HepG2 (cell line): Measurements from ENCODE around the gene VPS25. TPM values are rescaled to one million over a fixed set of nuclear protein-coding genes. Genes with fewer than 3 reads are reported as not detected.

Experiments used
- ATAC-seq: fragments of 200-7000 bp; cut with Tn5 transposase; 3 replicates; pipeline ENCODE4 v1.9.1; 2020; ENCODE audit warnings: mild to moderate bottlenecking, moderate library complexity
- BruUV-seq: library from RNA; stranded (reverse); fragments of 400-500 nt; replicated peaks from 2 replicates; lab custom pipeline; 2021; lab: Mats Ljungman, UMichigan
- CTCF ChIA-PET: fragments of 300-600 bp; formaldehyde crosslinking; extraction: SDS; loops from one replicate; lab custom pipeline; 2021; ENCODE audit warnings: low total read pairs, inconsistent platforms, low intra/inter-chr PET ratio; lab: Yijun Ruan, JAX
- POLR2A ChIA-PET: fragments of 350-600 bp; sonication (Branson Sonifier 250); formaldehyde crosslinking; loops from one replicate; lab custom pipeline; 2020; ENCODE audit warnings: antibody characterized with exemption, inconsistent platforms; lab: Yijun Ruan, JAX
- DNase-seq: peaks from one replicate; pipeline ENCODE4 v3.0.0-alpha.2; 2015; ENCODE audit warnings: low spot score
- FAIRE-seq: peaks from 3 replicates; lab custom pipeline; 2011; peaks lifted over from hg19 to GRCh38; lab: Jason Lieb, UNC
- H2AFZ ChIP-seq: one replicate; pipeline ENCODE4 v1.6.1; 2011; ENCODE audit warnings: low read length, inconsistent platforms
- H3K27ac ChIP-seq: fragments of 300-600 bp; 3 replicates; pipeline ENCODE4 v1.8.0; 2011; ENCODE audit warnings: mixed run types, mild to moderate bottlenecking, mixed read lengths, low read length, inconsistent platforms; ENCODE audit not compliant: insufficient read depth; ENCODE audit errors: extremely low read length
- H3K27me3 ChIP-seq, 2 experiments: fragments of 200-600 bp in 1 of 2; 2 replicates in 1 of 2; 3 replicates in 1 of 2; pipeline versions ENCODE4 v1.6.0 to v1.8.0; 2011; ENCODE audit warnings: low read length in 2 of 2, mild to moderate bottlenecking in 2 of 2, moderate library complexity in 2 of 2, inconsistent platforms in 1 of 2; ENCODE audit not compliant: insufficient read depth in 2 of 2, control insufficient read depth in 1 of 2
- H3K36me3 ChIP-seq, 2 experiments: fragments of 200-600 bp in 1 of 2; replicated peaks in 1 of 2; 2 replicates in 1 of 2; 3 replicates in 1 of 2; pipeline versions ENCODE4 v1.5.1 to v1.8.0; 2011; ENCODE audit warnings: low read length in 2 of 2, inconsistent platforms in 1 of 2; ENCODE audit not compliant: insufficient read depth in 2 of 2, control insufficient read depth in 1 of 2
- H3K4me1 ChIP-seq: 2 replicates; pipeline ENCODE4 v1.5.1; 2012; ENCODE audit warnings: low read length, inconsistent platforms; ENCODE audit not compliant: insufficient read depth
- H3K4me2 ChIP-seq: 2 replicates; pipeline ENCODE4 v1.6.0; 2011; ENCODE audit warnings: low read depth, low read length, inconsistent platforms
- H3K4me3 ChIP-seq, 3 experiments: fragments of 200-600 bp in 1 of 3; sonication (generic), shearing (Covaris generic) in 1 of 3; replicated peaks in 1 of 3; 2 replicates each; pipeline ENCODE4 v1.5.1; 2011 to 2016; ENCODE audit warnings: low read length in 3 of 3, inconsistent platforms in 2 of 3, low read depth in 2 of 3, mild to moderate bottlenecking in 2 of 3, control low read depth in 1 of 3, mixed read lengths in 1 of 3; ENCODE audit not compliant: insufficient read depth in 1 of 3
- H3K79me2 ChIP-seq: one replicate; pipeline ENCODE4 v1.6.1; 2011; ENCODE audit warnings: low read length, inconsistent platforms; ENCODE audit not compliant: insufficient read depth
- H3K9ac ChIP-seq: 2 replicates; pipeline ENCODE4 v1.6.0; 2011; ENCODE audit warnings: mild to moderate bottlenecking, low read depth, low read length, inconsistent platforms; ENCODE audit not compliant: insufficient read depth
- H3K9me3 ChIP-seq: 2 replicates; pipeline ENCODE4 v1.5.1; 2012; ENCODE audit warnings: mild to moderate bottlenecking, low read length
- H4K20me1 ChIP-seq: 2 replicates; pipeline ENCODE4 v1.6.0; 2011; ENCODE audit warnings: inconsistent platforms, mild to moderate bottlenecking, low read length, moderate library complexity; ENCODE audit not compliant: insufficient read depth
- CBX5 ChIP-seq: sonication (generic); formaldehyde crosslinking; IDR thresholded peaks from 2 replicates; pipeline ENCODE4 v1.4.0; 2020; ENCODE audit warnings: missing genetic modification reagents, borderline replicate concordance
- IRX3 ChIP-seq: sonication (generic); formaldehyde crosslinking; IDR thresholded peaks from 2 replicates; pipeline ENCODE4 v1.8.1; 2023; ENCODE audit warnings: mild to moderate bottlenecking, low read depth, missing genetic modification reagents, borderline replicate concordance
- KLF12 ChIP-seq: sonication (generic); formaldehyde crosslinking; IDR thresholded peaks from 2 replicates; pipeline ENCODE4 v1.4.0; 2020; ENCODE audit warnings: missing genetic modification reagents, borderline replicate concordance
- KMT2B ChIP-seq: IDR thresholded peaks from 2 replicates; pipeline ENCODE4 v1.6.1; 2016; ENCODE audit warnings: missing genetic modification reagents, missing compliant biosample characterization
- RARA ChIP-seq: IDR thresholded peaks from 2 replicates; pipeline ENCODE4 v1.6.1; 2016; ENCODE audit warnings: missing genetic modification reagents, missing compliant biosample characterization
- RBFOX2 ChIP-seq: fragments of 200-400 bp; formaldehyde crosslinking; IDR thresholded peaks from 2 replicates; pipeline ENCODE4 v1.6.1; 2017; ENCODE audit warnings: low read depth, mild to moderate bottlenecking, low read length
- SATB2 ChIP-seq: sonication (generic); formaldehyde crosslinking; IDR thresholded peaks from 2 replicates; pipeline ENCODE4 v1.5.0; 2020; ENCODE audit warnings: missing genetic modification reagents
- TIGD3 ChIP-seq: sonication (generic); formaldehyde crosslinking; IDR thresholded peaks from 2 replicates; pipeline ENCODE4 v1.5.1; 2020; ENCODE audit warnings: mild to moderate bottlenecking, missing genetic modification reagents, borderline replicate concordance
- YEATS4 ChIP-seq: sonication (generic); formaldehyde crosslinking; IDR thresholded peaks from 2 replicates; pipeline ENCODE4 v1.4.0; 2020; ENCODE audit warnings: missing genetic modification reagents, borderline replicate concordance
- ZBTB2 ChIP-seq: sonication (generic); formaldehyde crosslinking; IDR thresholded peaks from 2 replicates; pipeline ENCODE4 v1.8.0; 2022; ENCODE audit warnings: low read depth, missing genetic modification reagents
- ZBTB7A ChIP-seq: sonication (generic); formaldehyde crosslinking; IDR thresholded peaks from 2 replicates; pipeline ENCODE4 v1.8.0; 2022; ENCODE audit warnings: mild to moderate bottlenecking, missing genetic modification reagents
- ZFP82 ChIP-seq: sonication (generic); formaldehyde crosslinking; IDR thresholded peaks from 2 replicates; pipeline ENCODE4 v1.5.1; 2020; ENCODE audit warnings: mild to moderate bottlenecking, missing genetic modification reagents, borderline replicate concordance
- ZNF24 ChIP-seq: fragments of 450-650 bp; IDR thresholded peaks from 2 replicates; pipeline ENCODE4 v1.6.1; 2017; ENCODE audit warnings: antibody characterized with exemption, mild to moderate bottlenecking
- ZNF557 ChIP-seq: sonication (generic); formaldehyde crosslinking; IDR thresholded peaks from 2 replicates; pipeline ENCODE4 v1.4.0; 2020; ENCODE audit warnings: missing genetic modification reagents
- ZXDC ChIP-seq: sonication (generic); formaldehyde crosslinking; IDR thresholded peaks from 2 replicates; pipeline ENCODE4 v1.5.0; 2020; ENCODE audit warnings: mild to moderate bottlenecking, missing genetic modification reagents
- WGBS: methylation state at CpG from one replicate; pipeline ENCODE4 v1.1.6; 2017; ENCODE audit warnings: low lambda C conversion rate; 5-methylcytosine and 5-hydroxymethylcytosine counted together
- in situ Hi-C: cut with HindIII; loops from 2 replicates; pipeline ENCODE4 v1.10.0; 2017; ENCODE audit warnings: low pct_unique_long_range_greater_than_20kb; ENCODE audit not compliant: extremely low pct_ligation_motif_present
- intact Hi-C: fragments of 100-400 bp; cut with micrococcal nuclease; formaldehyde crosslinking; loops from one replicate; pipeline ENCODE4 v1.10.0; 2022; ENCODE audit not compliant: unreplicated experiment
- polyA plus RNA-seq, 8 experiments: library from polyadenylated mRNA; depleted of rRNA in 3 of 8; stranded (reverse) in 7 of 8; unstranded in 1 of 8; fragments of >200 nt; fragmentation: Illumina TruSeq in 4 of 8; extraction: Trizol in 4 of 8; gene quantifications; 2 replicates each; pipeline versions ENCODE4 v1.2.1 to v1.2.3, GENCODE V29; 2011 to 2016; ENCODE audit warnings: low read depth in 4 of 8, missing spikeins in 1 of 8, mixed read lengths in 1 of 8; ENCODE audit not compliant: insufficient read depth in 1 of 8
- total RNA-seq, 5 experiments: library from RNA; depleted of rRNA; stranded (reverse); fragments of >200 nt; fragmentation: Illumina TruSeq; extraction: Trizol; gene quantifications; 2 replicates each; pipeline ENCODE4 v1.2.3, GENCODE V29; 2016; ENCODE audit warnings: low read depth in 1 of 5

The VPS25 gene
- total and polyA plus RNA-seq, 2 of the 13 experiments (the other 11 are each of a cell fraction or from before 2014, with no cell fraction given) = 161 to 249 TPM

- no peak for TF ChIP-seq ZXDC (CRISPR knock-in tag)
- peak; percentile 71; the same call in 1 of the 2 replicates for TF ChIP-seq KLF12 (CRISPR knock-in tag)
- no peak for TF ChIP-seq ZFP82 (CRISPR knock-in tag)
- TF ChIP-seq ZNF24 = 0 out of 2 replicates have a peak, but pooled peaks have one; percentile 52
- TF ChIP-seq ZBTB2 (CRISPR knock-in tag) = no peak
Observed at GRCh38 chr17:42773290-42774035, at the start of gene VPS25 (continued).

- no peaks in the 10 kb centered on the region for H4K20me1 ChIP-seq
- TF ChIP-seq SATB2 = no peak
- TF ChIP-seq KMT2B (CRISPR knock-in tag) = no peak
- no peak for TF ChIP-seq YEATS4
- no peak for TF ChIP-seq TIGD3 (CRISPR knock-in tag)
- TF ChIP-seq IRX3 (CRISPR knock-in tag) = no peak
- TF ChIP-seq CBX5 (CRISPR knock-in tag) = no peak
- no peak for TF ChIP-seq ZNF557 (CRISPR knock-in tag)
- no peak for TF ChIP-seq RBFOX2
- TF ChIP-seq ZBTB7A (CRISPR knock-in tag) = no peak
- no peak for TF ChIP-seq RARA
Observed at GRCh38 chr17:42723636-42724035, 49.6 kb upstream of the VPS25 start.

More at GRCh38 chr17:42723636-42724035, 49.6 kb upstream of the VPS25 start:
- ChIA-PET POLR2A (no interaction called here), CTCF (no interaction called here)
- Histone ChIP-seq H3K4me3 (no peak overlapping the region), H2AFZ (no peak overlapping the region), H3K4me1 (no peaks in the 10 kb centered on the region), H3K9ac (no peak overlapping the region), H3K27me3 (no peaks in the 10 kb centered on the region), H3K9me3 (no peaks in the 10 kb centered on the region), H3K79me2 (no peaks in the 10 kb centered on the region), H3K27ac (no peak overlapping the region), H3K36me3 (peaks cover 11 to 42% of the 10 kb centered on the region in 2 experiments), H3K4me2 (no peak overlapping the region)
- no peak for FAIRE-seq
- DNase-seq = no peak
- in situ Hi-C loops (loop anchor here (5.0 kb wide), 1 partner anchor 39 kb away; the partner anchor contains the start of gene RAMP2), intact Hi-C loops (no loop called here)
- no TSS peak for BruUV-seq
- WGBS = 89% methylated on average over 3 of the region's 3 CpGs
- ATAC-seq = no peak
